IPS DF 6.9 (cell line): ENCODE results near the gene IFT57.

Source experiments
- DNase-seq: peaks from one replicate; pipeline ENCODE4 v3.0.0-alpha.2; 2013; ENCODE audit warnings: low read depth, low spot score
- H3K27ac ChIP-seq: one replicate; pipeline ENCODE4 v1.5.1; 2013; ENCODE audit warnings: low read length, control low read depth
- H3K27me3 ChIP-seq: 2 replicates; pipeline ENCODE4 v1.6.1; 2013; ENCODE audit warnings: mild to moderate bottlenecking, low read length; ENCODE audit not compliant: control insufficient read depth, insufficient read depth
- H3K36me3 ChIP-seq: 2 replicates; pipeline ENCODE4 v1.6.1; 2013; ENCODE audit warnings: low read length; ENCODE audit not compliant: control insufficient read depth, insufficient read depth
- H3K4me1 ChIP-seq: 2 replicates; pipeline ENCODE4 v1.6.1; 2013; ENCODE audit warnings: low read length; ENCODE audit not compliant: control insufficient read depth, insufficient read depth
- H3K4me3 ChIP-seq: 2 replicates; pipeline ENCODE4 v1.5.1; 2013; ENCODE audit warnings: mild to moderate bottlenecking, low read length
- H3K9me3 ChIP-seq: 2 replicates; pipeline ENCODE4 v1.6.1; 2013; ENCODE audit warnings: low read length, inconsistent platforms; ENCODE audit not compliant: control insufficient read depth, insufficient read depth
- WGBS: extraction: QIAGEN DNeasy Blood & Tissue Kit; methylation state at CpG from one replicate; pipeline ENCODE4 v1.1.7; 2013; ENCODE audit warnings: mixed read lengths, missing lambda C conversion rate; ENCODE audit not compliant: insufficient read length, insufficient coverage; 5-methylcytosine and 5-hydroxymethylcytosine counted together

IFT57 gene

GRCh38 chr3:108130236-108130635 is 92.0 kb downstream of the IFT57 start:
- no peak for DNase-seq
- Histone ChIP-seq H3K4me3 (no peak overlapping the region), H3K36me3 (no peaks in the 10 kb centered on the region), H3K27ac (no peak overlapping the region), H3K27me3 (no peaks in the 10 kb centered on the region), H3K9me3 (no peaks in the 10 kb centered on the region), H3K4me1 (no peaks in the 10 kb centered on the region)
- WGBS, result no CpG with 5 or more reads among the region's 4 CpGs

DNA sequence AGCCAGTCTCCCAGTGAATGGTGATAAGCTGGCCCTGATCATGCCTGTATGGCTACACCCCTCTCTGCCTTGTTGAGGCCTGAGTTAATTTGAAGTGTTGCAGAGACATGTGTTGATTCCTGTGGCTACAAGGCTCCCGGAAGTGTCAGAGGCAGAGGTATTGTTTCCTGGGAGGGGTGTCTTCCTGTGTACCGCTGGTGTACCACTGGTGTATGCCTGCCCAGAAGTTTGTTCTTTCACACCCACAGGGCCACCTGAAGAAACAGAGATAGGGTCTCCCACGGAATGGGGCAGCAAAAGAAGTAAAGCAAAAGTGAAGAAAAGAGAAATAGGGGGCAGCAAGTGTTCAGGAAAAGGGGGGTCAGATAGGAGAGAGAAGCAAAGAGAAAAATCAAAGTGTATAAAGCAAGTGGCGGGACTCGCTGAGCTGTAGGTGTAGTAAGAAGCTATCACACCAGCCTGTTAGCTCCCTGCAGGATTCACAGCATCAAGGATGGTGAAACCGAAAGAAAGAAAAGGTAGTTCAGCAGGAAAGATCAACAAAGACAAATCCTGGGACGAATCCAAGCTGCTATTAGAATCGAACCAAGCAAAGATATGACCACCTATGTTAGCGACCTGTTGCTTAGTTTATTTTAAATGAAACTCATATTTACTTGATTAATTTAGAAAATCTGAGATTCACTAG is 94.8 kb downstream of the IFT57 start:
- no peaks in the 10 kb centered on the region for H3K27me3 ChIP-seq
- no peak overlapping the region for H3K27ac ChIP-seq
- H3K4me3 ChIP-seq, result no peak overlapping the region
- no CpG with 5 or more reads among the region's 9 CpGs for WGBS
- H3K9me3 ChIP-seq, result no peaks in the 10 kb centered on the region
- no peaks in the 10 kb centered on the region for H3K36me3 ChIP-seq
- no peak for DNase-seq
- H3K4me1 ChIP-seq, result peaks cover 2% of the 10 kb centered on the region; the same call in 1 of the 2 replicates

DNA sequence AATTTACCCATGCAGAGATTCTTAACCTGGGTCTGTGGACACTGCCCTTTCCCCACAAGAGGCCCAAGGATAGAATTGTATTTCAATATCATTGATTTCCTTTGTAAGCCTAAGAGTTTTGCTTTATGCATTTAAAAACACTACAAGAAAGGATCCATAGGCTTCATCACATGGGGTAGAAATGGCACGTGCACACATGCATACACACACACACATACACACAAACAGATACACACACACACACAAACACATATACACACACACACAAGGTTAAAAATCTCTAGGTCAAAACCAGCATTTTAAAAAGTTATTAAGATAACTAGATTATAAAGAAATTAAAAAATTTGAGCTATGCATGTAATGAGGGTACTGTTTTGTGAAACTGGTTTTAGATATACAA is 95.9 kb downstream of the IFT57 start:
- Histone ChIP-seq H3K4me1 (peaks cover 2% of the 10 kb centered on the region; the same call in 1 of the 2 replicates), H3K27ac (no peak overlapping the region), H3K9me3 (no peaks in the 10 kb centered on the region), H3K4me3 (no peak overlapping the region), H3K27me3 (no peaks in the 10 kb centered on the region), H3K36me3 (no peaks in the 10 kb centered on the region)
- no peak for DNase-seq
- no CpG with 5 or more reads among the region's 1 CpG for WGBS

- peaks cover 2% of the 10 kb centered on the region; the same call in 1 of the 2 replicates for H3K4me1 ChIP-seq
- no peak for DNase-seq
- WGBS, result no CpG with 5 or more reads among the region's 6 CpGs
- no peaks in the 10 kb centered on the region for H3K9me3 ChIP-seq
- no peaks in the 10 kb centered on the region for H3K27me3 ChIP-seq
- H3K27ac ChIP-seq, result no peak overlapping the region
- H3K36me3 ChIP-seq, result no peaks in the 10 kb centered on the region
- no peak overlapping the region for H3K4me3 ChIP-seq
Measured at GRCh38 chr3:108125550-108126071, 96.6 kb downstream of the IFT57 start.

- H3K36me3 ChIP-seq, result no peaks in the 10 kb centered on the region
- H3K27ac ChIP-seq, result no peak overlapping the region
- H3K9me3 ChIP-seq, result no peaks in the 10 kb centered on the region
- H3K4me3 ChIP-seq, result no peak overlapping the region
- H3K27me3 ChIP-seq, result no peaks in the 10 kb centered on the region
- H3K4me1 ChIP-seq, result peaks cover 2% of the 10 kb centered on the region; the same call in 1 of the 2 replicates
- no CpG with 5 or more reads among the region's 4 CpGs for WGBS
- DNase-seq, result no peak
Measured at GRCh38 chr3:108125153-108125543, 97.1 kb downstream of the IFT57 start.

GRCh38 chr3:108124337-108125152 is 97.7 kb downstream of the IFT57 start:
- no peaks in the 10 kb centered on the region for H3K9me3 ChIP-seq
- peaks cover 2% of the 10 kb centered on the region; the same call in 1 of the 2 replicates for H3K4me1 ChIP-seq
- no peaks in the 10 kb centered on the region for H3K27me3 ChIP-seq
- no peak for DNase-seq
- WGBS, result no CpG with 5 or more reads among the region's 10 CpGs
- no peak overlapping the region for H3K4me3 ChIP-seq
- no peaks in the 10 kb centered on the region for H3K36me3 ChIP-seq
- H3K27ac ChIP-seq, result no peak overlapping the region

DNA sequence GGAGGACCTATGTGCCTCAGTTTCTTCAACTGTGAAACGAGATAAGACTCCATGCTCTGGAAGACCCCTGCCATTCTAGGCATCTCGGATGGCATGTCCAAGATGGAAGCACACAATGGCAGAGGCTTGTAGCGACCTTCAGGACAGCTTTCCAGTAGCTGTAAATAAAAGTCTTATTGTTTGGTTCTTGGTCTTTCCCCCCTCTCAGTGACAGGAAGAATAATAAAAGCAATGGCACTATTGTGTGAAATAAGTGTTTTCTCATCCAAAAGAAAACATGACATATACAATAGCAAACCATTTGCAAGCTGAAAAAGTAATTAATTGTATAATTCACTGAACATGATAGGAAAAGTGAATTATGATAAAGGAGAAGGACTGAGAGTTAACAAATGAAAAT is 98.9 kb downstream of the IFT57 start:
- no peak overlapping the region for H3K4me3 ChIP-seq
- H3K36me3 ChIP-seq, result no peaks in the 10 kb centered on the region
- no peaks in the 10 kb centered on the region for H3K9me3 ChIP-seq
- WGBS, result no CpG with 5 or more reads among the region's 3 CpGs
- H3K4me1 ChIP-seq, result peaks cover 2% of the 10 kb centered on the region; the same call in 1 of the 2 replicates
- no peak overlapping the region for H3K27ac ChIP-seq
- no peaks in the 10 kb centered on the region for H3K27me3 ChIP-seq
- DNase-seq, result no peak

- Histone ChIP-seq H3K27me3 (no peaks in the 10 kb centered on the region), H3K27ac (no peak overlapping the region), H3K36me3 (no peaks in the 10 kb centered on the region), H3K4me3 (no peak overlapping the region), H3K4me1 (peaks cover 2% of the 10 kb centered on the region; the same call in 1 of the 2 replicates), H3K9me3 (no peaks in the 10 kb centered on the region)
- WGBS, result no CpG with 5 or more reads among the region's 3 CpGs
- no peak for DNase-seq
Measured at GRCh38 chr3:108122276-108122675, 99.9 kb downstream of the IFT57 start.

DNA sequence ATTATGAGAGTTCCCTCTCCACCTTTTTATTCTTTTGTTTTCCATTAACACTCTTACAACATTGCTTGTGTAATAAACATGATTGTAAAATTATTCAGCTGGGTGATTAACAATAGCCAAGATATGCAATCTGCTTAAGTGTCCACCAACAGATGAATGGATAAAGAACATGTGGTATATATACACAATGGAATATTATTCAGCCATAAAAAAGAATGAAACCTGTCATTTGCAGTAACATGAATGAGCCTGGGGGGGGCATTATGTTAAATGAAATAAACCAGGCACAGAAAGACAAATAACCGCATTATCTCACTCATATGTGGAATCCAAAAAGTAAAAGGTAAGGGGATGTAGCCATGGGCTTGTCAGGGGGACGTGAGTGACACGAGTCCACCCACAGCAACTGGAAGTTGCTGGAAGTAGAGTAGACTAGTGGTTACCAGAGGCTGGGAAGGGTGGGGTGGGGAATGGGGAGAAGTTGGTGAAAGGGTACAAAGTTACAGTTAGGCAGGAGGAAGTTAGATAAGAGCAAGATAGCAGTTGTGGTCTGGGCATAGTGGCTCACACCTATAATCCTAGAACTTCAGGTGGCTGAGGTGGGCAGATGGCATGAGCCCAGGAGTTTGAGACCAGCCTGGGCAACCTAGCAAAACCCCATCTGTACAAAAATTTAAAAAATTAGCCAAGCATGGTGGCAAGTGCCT is 102.7 kb downstream of the IFT57 start:
- Histone ChIP-seq H3K36me3 (no peaks in the 10 kb centered on the region), H3K4me1 (peaks cover 2% of the 10 kb centered on the region; the same call in 1 of the 2 replicates), H3K27me3 (no peaks in the 10 kb centered on the region), H3K9me3 (no peaks in the 10 kb centered on the region), H3K27ac (no peak overlapping the region), H3K4me3 (no peak overlapping the region)
- WGBS, result no CpG with 5 or more reads among the region's 3 CpGs
- no peak for DNase-seq
